ENCODE data around the gene PRMT3. TPM values are rescaled to one million over a fixed set of nuclear protein-coding genes. Genes with fewer than 3 reads are reported as not detected.
"Not testable (repeated sequence)": the region's sequence is repeated elsewhere in the genome, so short reads cannot be mapped to it uniquely, and the experiment has no call there.

Gene PRMT3
- total and polyA plus RNA-seq, 4 experiments from 2014 or later, result 6.7 to 19.7 (median 13.0) TPM

DNA sequence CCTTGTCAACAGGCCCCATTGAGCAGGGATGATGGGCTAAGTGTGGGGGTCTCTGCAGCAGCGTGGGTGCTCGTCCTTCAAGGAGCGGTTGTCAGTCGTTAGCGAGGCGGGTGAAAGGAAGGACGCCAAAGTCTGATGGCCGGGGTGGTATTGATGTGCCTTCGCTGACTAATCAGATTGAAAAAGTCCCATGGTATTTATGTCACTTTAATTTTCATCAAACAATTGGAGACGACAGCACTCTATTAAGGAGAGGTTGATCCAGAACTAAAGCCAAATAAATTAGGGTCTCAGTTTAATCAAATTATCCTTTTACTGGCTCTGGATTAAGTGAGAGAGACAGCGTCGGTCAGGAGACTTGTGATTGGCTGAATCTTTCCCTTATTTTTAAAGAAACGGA is 14.4 kb upstream of the PRMT3 start:
- no peaks in the 10 kb centered on the region for H3K9me3 ChIP-seq (ENCODE audit: control insufficient read depth in 1 of 2, low read length in 2 of 2)
- Mint-ChIP-seq H3K4me1 (peaks cover 2 to 17% (median 8%) of the 10 kb centered on the region in 4 donors), H3K9me3 (no peaks in the 10 kb centered on the region), H3K4me3 (no peak overlapping the region), H3K27ac (peak overlapping the region in 1 of 7 donors; percentile 13), H3K36me3 (peaks cover 29 to 58% of the 10 kb centered on the region in 2 donors), H3K27me3 (no peaks in the 10 kb centered on the region)
- no peak overlapping the region for H3K27ac ChIP-seq (ENCODE audit: low read depth, low read length)
- peaks cover 4% of the 10 kb centered on the region for H3K4me1 ChIP-seq (ENCODE audit: insufficient read depth, low read length)
- H3K36me3 ChIP-seq (ENCODE audit: insufficient read depth, low read length), result peaks cover 9% of the 10 kb centered on the region
- DNase-seq, result no peak
- ChIA-PET CTCF (ENCODE audit: partially characterized antibody) (interaction anchor here (1.3 kb wide), 2 partner anchors 15 to 17 kb away, joined by 5 read pairs; no protein-coding TSS in a partner anchor), POLR2A (ENCODE audit: partially characterized antibody) (no interaction called here)
- no peak overlapping the region for H3K4me3 ChIP-seq (ENCODE audit: low read length in 2 of 2)
- intact Hi-C loops (cut with micrococcal nuclease), result no loop called here
- H3K27me3 ChIP-seq (ENCODE audit: insufficient read depth, low read length), result no peaks in the 10 kb centered on the region

DNA sequence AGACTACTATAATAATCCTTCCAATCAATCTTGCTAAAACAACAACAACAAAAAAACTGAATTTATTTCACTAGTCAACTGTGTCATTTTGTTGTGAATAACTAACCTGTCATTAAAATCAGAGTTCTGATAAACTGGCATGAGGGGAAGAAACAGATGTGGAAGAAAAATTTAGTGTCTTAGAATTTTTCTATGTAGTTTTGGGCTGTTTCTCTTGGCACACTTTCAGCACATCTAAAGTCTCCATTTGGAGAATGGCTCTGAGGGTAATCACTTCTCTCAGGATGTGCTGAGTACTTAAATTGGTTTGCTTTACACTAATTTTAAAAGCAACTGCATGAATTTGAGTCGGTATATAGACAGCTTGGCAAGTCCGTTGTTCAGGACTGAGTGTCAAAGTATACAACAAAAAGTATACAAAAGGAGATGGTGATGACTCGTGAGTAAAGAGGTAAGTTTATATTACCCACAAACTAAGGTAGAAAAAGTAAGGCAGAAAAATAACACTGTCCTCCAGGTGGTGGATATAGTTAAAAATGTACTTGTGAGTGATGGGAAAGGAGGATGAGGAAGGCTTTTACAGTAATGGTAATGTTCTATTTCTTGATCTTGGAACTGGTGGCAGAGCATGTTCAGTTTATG is 13.8 kb upstream of the PRMT3 start:
- POLR2A ChIA-PET (ENCODE audit: partially characterized antibody), result no interaction called here
- Mint-ChIP-seq H3K27ac (peak overlapping the region in 2 of 7 donors; percentile 8 to 49), H3K36me3 (peaks cover 23 to 57% of the 10 kb centered on the region in 2 donors)

DNA sequence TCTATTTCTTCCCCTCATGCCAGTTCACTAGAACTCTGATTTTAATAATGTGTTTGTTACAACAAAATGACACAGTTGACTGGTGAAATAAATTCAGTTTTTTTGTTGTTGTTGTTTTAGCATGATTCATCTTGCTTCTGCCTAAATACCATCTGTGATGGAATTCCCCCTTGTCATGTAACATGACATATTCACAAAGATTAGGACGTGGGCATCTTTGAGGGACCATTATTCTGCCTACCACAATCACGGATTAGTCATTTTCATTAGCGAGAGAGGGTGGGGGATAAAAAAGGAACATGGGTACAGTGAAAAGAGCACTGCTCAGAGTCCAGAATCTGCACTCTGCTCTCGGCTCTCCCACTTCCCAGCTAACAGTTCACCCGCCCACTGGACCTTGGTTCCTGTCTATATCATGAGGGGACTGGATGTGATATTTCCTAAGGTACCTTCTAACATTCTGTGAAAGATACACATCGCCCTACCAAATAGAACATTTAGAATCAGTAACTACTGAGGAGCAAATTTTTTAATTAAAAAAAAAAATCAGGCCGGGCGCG is 12.7 kb upstream of the PRMT3 start:
- Histone ChIP-seq H3K27ac (ENCODE audit: low read depth, low read length) (no peak overlapping the region), H3K27me3 (ENCODE audit: insufficient read depth, low read length) (no peaks in the 10 kb centered on the region), H3K4me3 (ENCODE audit: low read length in 2 of 2) (no peak overlapping the region), H3K36me3 (ENCODE audit: insufficient read depth, low read length) (peaks cover 22% of the 10 kb centered on the region), H3K9me3 (ENCODE audit: control insufficient read depth in 1 of 2, low read length in 2 of 2) (no peaks in the 10 kb centered on the region), H3K4me1 (ENCODE audit: insufficient read depth, low read length) (no peaks in the 10 kb centered on the region)
- Mint-ChIP-seq H3K27me3 (no peaks in the 10 kb centered on the region), H3K9me3 (no peaks in the 10 kb centered on the region), H3K27ac (peak overlapping the region in 2 of 7 donors; percentile 10 to 18), H3K4me1 (peaks cover 0 to 6% (median 2%) of the 10 kb centered on the region in 4 donors), H3K4me3 (no peak overlapping the region), H3K36me3 (peaks cover 26 to 62% of the 10 kb centered on the region in 2 donors)
- intact Hi-C loops (cut with micrococcal nuclease), result no loop called here
- DNase-seq, result no peak
- ChIA-PET CTCF (ENCODE audit: partially characterized antibody) (interaction anchor here (0.9 kb wide), 1 partner anchor 15 kb away, joined by 3 read pairs; no protein-coding TSS in a partner anchor), POLR2A (ENCODE audit: partially characterized antibody) (no interaction called here)

More for the DNA sequence above, 13.8 kb upstream of the PRMT3 start:
- H3K4me3 Mint-ChIP-seq, result no peak overlapping the region
- Histone ChIP-seq H3K4me3 (ENCODE audit: low read length in 2 of 2) (no peak overlapping the region), H3K9me3 (ENCODE audit: control insufficient read depth in 1 of 2, low read length in 2 of 2) (no peaks in the 10 kb centered on the region), H3K36me3 (ENCODE audit: insufficient read depth, low read length) (peaks cover 12% of the 10 kb centered on the region), H3K4me1 (ENCODE audit: insufficient read depth, low read length) (no peaks in the 10 kb centered on the region), H3K27me3 (ENCODE audit: insufficient read depth, low read length) (no peaks in the 10 kb centered on the region), H3K27ac (ENCODE audit: low read depth, low read length) (no peak overlapping the region)
- no peaks in the 10 kb centered on the region for H3K9me3 Mint-ChIP-seq
- intact Hi-C loops (cut with micrococcal nuclease), result no loop called here
- DNase-seq, result no peak
- peaks cover 2 to 12% (median 4%) of the 10 kb centered on the region in 4 donors for H3K4me1 Mint-ChIP-seq
- H3K27me3 Mint-ChIP-seq, result no peaks in the 10 kb centered on the region
- CTCF ChIA-PET (ENCODE audit: partially characterized antibody), result interaction anchor here (0.9 to 1.2 kb wide), 2 partner anchors 17 to 246 kb away, joined by 3 read pairs; no protein-coding TSS in a partner anchor

DNA sequence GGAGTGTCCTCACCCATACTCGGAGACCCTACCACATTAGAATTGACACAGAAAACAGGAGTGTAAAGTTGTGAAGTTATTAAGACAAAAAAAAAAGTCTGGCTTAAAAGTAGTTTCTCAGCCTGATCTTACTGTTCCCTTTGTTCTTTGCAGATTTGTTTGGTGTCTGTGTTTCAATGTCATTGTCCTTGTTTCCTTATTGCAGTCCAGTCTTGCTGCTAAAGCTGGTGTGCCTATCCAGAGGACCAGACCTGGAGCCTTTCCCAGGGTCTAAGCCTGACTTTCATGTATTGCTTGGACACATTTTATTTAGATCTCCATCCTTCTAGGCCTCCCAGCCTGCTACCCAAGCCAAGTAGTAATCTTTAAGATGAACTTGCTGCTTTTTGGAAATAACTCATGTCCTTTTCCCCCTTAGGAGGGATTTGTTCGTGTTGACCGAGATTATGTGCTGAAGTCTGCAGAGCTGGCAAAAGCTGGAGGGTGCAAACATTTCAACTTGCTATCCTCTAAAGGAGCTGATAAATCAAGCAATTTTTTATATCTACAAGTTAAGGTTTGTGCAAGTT is 11.3 kb upstream of the PRMT3 start:
- Mint-ChIP-seq H3K9me3 (no peaks in the 10 kb centered on the region), H3K36me3 (peaks cover 26 to 56% of the 10 kb centered on the region in 2 donors), H3K27ac (peak overlapping the region in 1 of 7 donors; percentile 62), H3K27me3 (no peaks in the 10 kb centered on the region), H3K4me1 (peaks cover 0 to 6% (median 0%) of the 10 kb centered on the region in 4 donors), H3K4me3 (no peak overlapping the region)
- Histone ChIP-seq H3K36me3 (ENCODE audit: insufficient read depth, low read length) (peaks cover 22% of the 10 kb centered on the region), H3K9me3 (ENCODE audit: control insufficient read depth in 1 of 2, low read length in 2 of 2) (no peaks in the 10 kb centered on the region), H3K27me3 (ENCODE audit: insufficient read depth, low read length) (no peaks in the 10 kb centered on the region), H3K27ac (ENCODE audit: low read depth, low read length) (no peak overlapping the region), H3K4me1 (ENCODE audit: insufficient read depth, low read length) (no peaks in the 10 kb centered on the region), H3K4me3 (ENCODE audit: low read length in 2 of 2) (no peak overlapping the region)
- ChIA-PET POLR2A (ENCODE audit: partially characterized antibody) (no interaction called here), CTCF (ENCODE audit: partially characterized antibody) (no interaction called here)
- DNase-seq, result no peak
- intact Hi-C loops (cut with micrococcal nuclease), result no loop called here

DNA sequence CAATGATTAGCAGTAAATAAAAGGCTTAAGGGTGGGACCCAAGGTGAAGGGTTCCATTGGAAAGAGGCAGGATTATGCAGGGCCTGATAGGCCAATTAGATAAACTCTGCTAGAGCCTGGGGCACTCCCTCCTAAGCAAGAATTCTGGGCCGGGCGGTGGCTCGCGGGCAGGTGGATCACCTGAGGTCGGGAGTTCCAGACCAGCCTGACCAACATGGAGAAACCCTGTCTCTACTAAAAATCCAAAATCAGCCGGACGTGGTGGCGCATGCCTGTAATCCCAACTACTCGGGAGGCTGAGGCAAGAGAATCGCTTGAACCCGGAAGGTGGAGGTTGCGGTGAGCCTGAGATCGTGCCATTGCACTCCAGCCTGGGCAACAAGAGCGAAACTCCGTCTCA is 1.5 kb upstream of the PRMT3 start:
- Mint-ChIP-seq H3K27ac (peak overlapping the region; percentile 17 to 100 (median 98)), H3K4me1 (peaks cover 16 to 36% (median 25%) of the 10 kb centered on the region in 4 donors), H3K36me3 (peaks cover 6 to 39% of the 10 kb centered on the region in 2 donors), H3K4me3 (peak overlapping the region; percentile 62 to 99 (median 98))
- H3K4me1 ChIP-seq (ENCODE audit: insufficient read depth, low read length), result peaks cover 24% of the 10 kb centered on the region
- CTCF ChIA-PET (ENCODE audit: partially characterized antibody), result interaction anchor here (1.0 to 1.5 kb wide), 2 partner anchors 22 to 31 kb away, joined by 3 to 4 read pairs; partner anchors contain the start of gene HTATIP2
- H3K27ac ChIP-seq (ENCODE audit: low read depth, low read length); H3K36me3 ChIP-seq (ENCODE audit: insufficient read depth, low read length); H3K9me3 ChIP-seq (ENCODE audit: control insufficient read depth in 1 of 2, low read length in 2 of 2); H3K4me3 ChIP-seq (ENCODE audit: low read length in 2 of 2); DNase-seq; H3K9me3 Mint-ChIP-seq; intact Hi-C loops (cut with micrococcal nuclease); H3K27me3 ChIP-seq (ENCODE audit: insufficient read depth, low read length); H3K27me3 Mint-ChIP-seq: not testable (repeated sequence)
- POLR2A ChIA-PET (ENCODE audit: partially characterized antibody), result interaction anchor here (1.4 kb wide), 1 partner anchor 14 kb away, joined by 3 read pairs; no protein-coding TSS in a partner anchor

- H3K27ac Mint-ChIP-seq, result peak overlapping the region; percentile 91 to 100 (median 98)
- peaks cover 24% of the 10 kb centered on the region for H3K4me1 ChIP-seq (ENCODE audit: insufficient read depth, low read length)
- DNase-seq, result peak in 3 of 5 donors; percentile 15 to 38 (median 26)
- no peaks in the 10 kb centered on the region for H3K9me3 Mint-ChIP-seq
- H3K27me3 ChIP-seq (ENCODE audit: insufficient read depth, low read length), result no peaks in the 10 kb centered on the region
- no peaks in the 10 kb centered on the region for H3K36me3 ChIP-seq (ENCODE audit: insufficient read depth, low read length)
- peak overlapping the region; percentile 92 to 99 (median 98) for H3K4me3 Mint-ChIP-seq
- H3K9me3 ChIP-seq (ENCODE audit: control insufficient read depth in 1 of 2, low read length in 2 of 2), result no peaks in the 10 kb centered on the region
- H3K36me3 Mint-ChIP-seq, result peaks cover 9 to 31% of the 10 kb centered on the region in 2 donors
- CTCF ChIA-PET (ENCODE audit: partially characterized antibody), result interaction anchor here (1.0 to 1.7 kb wide), 2 partner anchors 9 to 25 kb away, joined by 3 to 7 read pairs; partner anchors contain the start of gene HTATIP2
- peak overlapping the region; percentile 63 to 88 for H3K4me3 ChIP-seq (ENCODE audit: low read length in 2 of 2)
- POLR2A ChIA-PET (ENCODE audit: partially characterized antibody), result interaction anchor here (1.1 to 1.5 kb wide), 5 partner anchors 9 to 28 kb away, joined by 3 to 7 read pairs (median 5); no protein-coding TSS in a partner anchor
- intact Hi-C loops (cut with micrococcal nuclease), result no loop called here
- H3K4me1 Mint-ChIP-seq, result peaks cover 16 to 36% (median 25%) of the 10 kb centered on the region in 4 donors
- H3K27me3 Mint-ChIP-seq, result no peaks in the 10 kb centered on the region
- peak overlapping the region; percentile 73 for H3K27ac ChIP-seq (ENCODE audit: low read depth, low read length)
These were observed 860 bp downstream of the PRMT3 start for GRCh38 chr11:20388096-20389055.
